Gastrocnemius medialis (tissue), 4 donors: ENCODE measurements around the gene JAML. TPM values are rescaled to one million over a fixed set of nuclear protein-coding genes. Genes with fewer than 3 reads are reported as not detected.

Experiments used
- ATAC-seq, 2 donors: fragments of 150-250 bp; one replicate each; pipeline ENCODE4 v1.9.1; 2016
- DNase-seq, 2 donors: peaks; one replicate each; pipeline ENCODE4 v3.0.0-alpha.2; 2019
- H3K27ac ChIP-seq, 4 donors: fragments of 200-600 bp; sonication (generic); 1 replicate in 1 of 4; 2 replicates in 3 of 4; pipeline ENCODE4 v1.5.1; 2016 to 2018; ENCODE audit warnings: mild to moderate bottlenecking in 2 of 4, moderate library complexity in 1 of 4
- H3K27me3 ChIP-seq, 3 donors: fragments of 200-600 bp; sonication (generic) in 2 of 3; 1 replicate in 1 of 3; 2 replicates in 2 of 3; pipeline versions ENCODE4 v1.5.1 to v1.6.0; 2016 to 2019; ENCODE audit warnings: mild to moderate bottlenecking in 1 of 3, moderate library complexity in 1 of 3
- H3K36me3 ChIP-seq, 2 donors: fragments of 200-600 bp; sonication (generic) in 1 of 2; one replicate each; pipeline ENCODE4 v1.5.1; 2017 to 2018
- H3K4me1 ChIP-seq, 2 donors: fragments of 200-600 bp; sonication (generic) in 1 of 2; one replicate each; pipeline ENCODE4 v1.5.1; 2016 to 2017; ENCODE audit warnings: mild to moderate bottlenecking in 2 of 2
- H3K4me3 ChIP-seq, 4 donors: fragments of 200-600 bp; sonication (generic) in 3 of 4; 1 replicate in 1 of 4; 2 replicates in 3 of 4; pipeline ENCODE4 v1.5.1; 2016 to 2019; ENCODE audit warnings: mild to moderate bottlenecking in 2 of 4
- H3K9me3 ChIP-seq, 3 donors: fragments of 200-600 bp; sonication (generic) in 2 of 3; 1 replicate in 1 of 3; 2 replicates in 2 of 3; pipeline ENCODE4 v1.5.1; 2016 to 2019
- POLR2A ChIP-seq, 2 donors: fragments of 450-650 bp; IDR thresholded peaks; one replicate each; pipeline ENCODE4 v1.6.1; 2017; ENCODE audit warnings: antibody characterized with exemption in 2 of 2, mild to moderate bottlenecking in 2 of 2, moderate library complexity in 2 of 2
- in situ Hi-C, 4 donors: fragments of 200-750 bp; cut with MboI; loops; one replicate each; pipeline versions ENCODE4 v1.15.0 to v1.8.0; 2017; ENCODE audit warnings: low sequenced_read_pairs in 4 of 4
- intact Hi-C: fragments of 100-400 bp; cut with DNase I; formaldehyde crosslinking; loops from one replicate; pipeline ENCODE4 v1.15.1; 2023; ENCODE audit warnings: low total_unique reads
- total RNA-seq, 4 donors: library from RNA; depleted of rRNA; stranded (reverse); fragments of >200 nt; gene quantifications; one replicate each; pipeline versions ENCODE4 v1.1.0 to v1.2.3, GENCODE V29; 2016
- TF ChIP-seq, protein P1 (sequence below), 5 experiments: fragments of 450-650 bp in 3 of 5; fragments of 200-600 bp in 2 of 5; sonication (generic) in 2 of 5; IDR thresholded peaks in 4 of 5; conservative IDR thresholded peaks in 1 of 5; 1 replicate in 4 of 5; 2 replicates in 1 of 5; pipeline ENCODE4 v1.5.1; 2016 to 2019; ENCODE audit warnings: antibody characterized with exemption in 5 of 5, mild to moderate bottlenecking in 3 of 5, moderate library complexity in 3 of 5

Gene JAML
- total RNA-seq, 4 donors from 2014 or later, result 0.82 to 1.2 (median 0.91) TPM; not detected in 1

DNA sequence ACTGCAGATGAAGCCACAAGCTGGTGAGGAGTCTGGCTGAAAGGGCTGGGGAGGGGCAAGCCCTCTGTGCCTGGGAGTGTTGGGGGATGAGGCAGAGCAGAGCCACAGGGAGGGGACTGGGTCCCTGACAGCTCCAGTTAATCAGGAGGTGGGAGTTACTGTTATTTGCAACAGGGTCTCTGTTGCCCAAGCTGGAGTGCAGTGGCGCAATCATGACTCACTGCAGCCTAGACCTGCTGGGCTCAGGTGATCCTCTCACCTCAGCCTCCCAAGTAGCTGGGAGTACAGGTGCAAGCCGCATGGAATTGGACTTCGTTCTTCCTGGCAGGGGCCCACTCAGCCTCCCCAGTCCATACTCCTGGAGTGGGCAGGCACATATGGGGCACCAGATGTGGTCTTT, 56.1 kb downstream of the JAML start:
- peaks cover 5 to 15% of the 10 kb centered on the region in 2 donors for H3K4me1 ChIP-seq
- TF ChIP-seq, protein P1, sequence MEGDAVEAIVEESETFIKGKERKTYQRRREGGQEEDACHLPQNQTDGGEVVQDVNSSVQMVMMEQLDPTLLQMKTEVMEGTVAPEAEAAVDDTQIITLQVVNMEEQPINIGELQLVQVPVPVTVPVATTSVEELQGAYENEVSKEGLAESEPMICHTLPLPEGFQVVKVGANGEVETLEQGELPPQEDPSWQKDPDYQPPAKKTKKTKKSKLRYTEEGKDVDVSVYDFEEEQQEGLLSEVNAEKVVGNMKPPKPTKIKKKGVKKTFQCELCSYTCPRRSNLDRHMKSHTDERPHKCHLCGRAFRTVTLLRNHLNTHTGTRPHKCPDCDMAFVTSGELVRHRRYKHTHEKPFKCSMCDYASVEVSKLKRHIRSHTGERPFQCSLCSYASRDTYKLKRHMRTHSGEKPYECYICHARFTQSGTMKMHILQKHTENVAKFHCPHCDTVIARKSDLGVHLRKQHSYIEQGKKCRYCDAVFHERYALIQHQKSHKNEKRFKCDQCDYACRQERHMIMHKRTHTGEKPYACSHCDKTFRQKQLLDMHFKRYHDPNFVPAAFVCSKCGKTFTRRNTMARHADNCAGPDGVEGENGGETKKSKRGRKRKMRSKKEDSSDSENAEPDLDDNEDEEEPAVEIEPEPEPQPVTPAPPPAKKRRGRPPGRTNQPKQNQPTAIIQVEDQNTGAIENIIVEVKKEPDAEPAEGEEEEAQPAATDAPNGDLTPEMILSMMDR (IDR thresholded peaks at IDR 0.05 in 4 of 5, conservative IDR thresholded peaks at IDR 0.05 in 1 of 5), result no peak
- TF ChIP-seq POLR2A (IDR thresholded peaks at IDR 0.05), result no peak
- intact Hi-C loops, result no loop called here
- no peak overlapping the region for H3K4me3 ChIP-seq
- no peak for DNase-seq
- no peak for ATAC-seq
- in situ Hi-C loops, result no loop called here
- no peak overlapping the region for H3K27ac ChIP-seq
- no peaks in the 10 kb centered on the region for H3K36me3 ChIP-seq
- H3K27me3 ChIP-seq, result no peaks in the 10 kb centered on the region
- no peaks in the 10 kb centered on the region for H3K9me3 ChIP-seq

DNA sequence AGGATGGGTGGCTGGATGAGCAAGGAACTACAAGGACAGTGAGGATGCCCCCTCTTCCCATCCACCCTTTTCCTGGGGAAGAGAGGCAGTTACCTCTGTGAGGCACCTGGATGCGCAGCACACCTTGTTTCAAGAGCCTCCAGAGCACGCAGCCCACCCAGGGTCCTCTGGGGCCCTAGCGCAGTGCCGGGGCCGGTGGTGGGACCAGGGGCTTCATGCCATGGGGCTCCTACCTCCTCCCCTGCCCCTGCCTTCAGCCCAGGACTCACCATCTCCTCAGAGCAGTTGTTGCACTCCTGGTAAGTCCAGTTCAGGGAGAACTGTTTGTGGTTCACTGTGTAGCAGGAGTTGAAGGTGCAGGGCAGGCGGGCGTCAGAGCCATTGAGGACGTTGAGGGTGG, 56.5 kb downstream of the JAML start:
- TF ChIP-seq, protein P1 (IDR thresholded peaks at IDR 0.05 in 4 of 5, conservative IDR thresholded peaks at IDR 0.05 in 1 of 5), result no peak
- TF ChIP-seq POLR2A (IDR thresholded peaks at IDR 0.05), result no peak
- intact Hi-C loops (no loop called here), in situ Hi-C loops (no loop called here)
- Histone ChIP-seq H3K27me3 (no peaks in the 10 kb centered on the region), H3K4me1 (peaks cover 5 to 15% of the 10 kb centered on the region in 2 donors), H3K4me3 (no peak overlapping the region), H3K27ac (no peak overlapping the region), H3K36me3 (no peaks in the 10 kb centered on the region), H3K9me3 (no peaks in the 10 kb centered on the region)
- DNase-seq (no peak), ATAC-seq (no peak)

DNA sequence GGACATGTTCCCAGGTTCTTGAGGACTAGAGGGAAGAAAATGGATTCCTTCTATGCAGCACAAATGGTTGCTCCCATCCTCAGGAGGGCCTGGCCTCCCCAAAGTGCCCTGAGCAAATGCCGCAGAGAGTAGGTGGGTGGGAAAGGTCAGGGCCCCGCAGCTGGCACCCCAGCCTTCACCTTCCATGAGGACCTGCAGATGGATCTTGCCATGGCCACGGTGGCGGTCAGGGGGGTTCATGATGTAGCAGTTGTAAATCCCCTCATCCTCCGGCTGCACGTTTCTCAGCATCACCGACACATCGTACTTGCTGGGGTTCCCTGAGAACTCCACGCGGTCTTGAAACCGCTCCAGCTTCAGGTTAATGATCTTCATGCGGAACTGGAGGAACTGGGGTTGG, 56.9 kb downstream of the JAML start:
- intact Hi-C loops, result no loop called here

DNA sequence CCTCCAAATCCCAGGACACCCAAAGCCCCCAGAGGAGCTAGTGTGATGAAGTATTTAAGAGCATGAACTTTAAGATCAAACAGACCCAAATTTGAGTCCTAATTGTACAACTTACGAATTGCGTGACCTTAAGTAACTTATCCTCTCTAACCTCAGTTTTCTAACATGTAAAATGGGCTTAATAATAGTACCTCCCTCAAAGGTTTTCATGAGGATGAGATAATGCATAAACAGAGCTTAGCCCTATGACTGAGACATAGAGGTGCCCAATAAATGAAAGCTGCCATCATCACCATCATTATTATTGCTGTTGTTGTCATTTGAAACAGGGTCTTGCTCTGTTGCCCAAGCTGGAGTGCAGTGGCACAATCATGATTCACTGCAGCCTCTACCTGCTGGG, 57.6 kb downstream of the JAML start:
- in situ Hi-C loops (no loop called here), intact Hi-C loops (no loop called here)
- no peak overlapping the region for H3K4me3 ChIP-seq
- H3K36me3 ChIP-seq, result no peaks in the 10 kb centered on the region
- no peak for TF ChIP-seq POLR2A (IDR thresholded peaks at IDR 0.05)
- TF ChIP-seq, protein P1 (IDR thresholded peaks at IDR 0.05 in 4 of 5, conservative IDR thresholded peaks at IDR 0.05 in 1 of 5), result no peak
- DNase-seq, result no peak
- no peaks in the 10 kb centered on the region for H3K27me3 ChIP-seq
- ATAC-seq, result no peak
- H3K4me1 ChIP-seq, result peaks cover 5 to 15% of the 10 kb centered on the region in 2 donors
- H3K9me3 ChIP-seq, result no peaks in the 10 kb centered on the region
- H3K27ac ChIP-seq, result no peak overlapping the region

More for the DNA sequence above, 56.9 kb downstream of the JAML start:
- ATAC-seq (no peak), DNase-seq (no peak)
- Histone ChIP-seq H3K36me3 (no peaks in the 10 kb centered on the region), H3K27me3 (no peaks in the 10 kb centered on the region), H3K4me1 (peaks cover 5 to 15% of the 10 kb centered on the region in 2 donors), H3K27ac (no peak overlapping the region), H3K4me3 (no peak overlapping the region), H3K9me3 (no peaks in the 10 kb centered on the region)
- no peak for TF ChIP-seq POLR2A (IDR thresholded peaks at IDR 0.05)
- TF ChIP-seq, protein P1 (IDR thresholded peaks at IDR 0.05 in 4 of 5, conservative IDR thresholded peaks at IDR 0.05 in 1 of 5), result no peak
- in situ Hi-C loops, result no loop called here

DNA sequence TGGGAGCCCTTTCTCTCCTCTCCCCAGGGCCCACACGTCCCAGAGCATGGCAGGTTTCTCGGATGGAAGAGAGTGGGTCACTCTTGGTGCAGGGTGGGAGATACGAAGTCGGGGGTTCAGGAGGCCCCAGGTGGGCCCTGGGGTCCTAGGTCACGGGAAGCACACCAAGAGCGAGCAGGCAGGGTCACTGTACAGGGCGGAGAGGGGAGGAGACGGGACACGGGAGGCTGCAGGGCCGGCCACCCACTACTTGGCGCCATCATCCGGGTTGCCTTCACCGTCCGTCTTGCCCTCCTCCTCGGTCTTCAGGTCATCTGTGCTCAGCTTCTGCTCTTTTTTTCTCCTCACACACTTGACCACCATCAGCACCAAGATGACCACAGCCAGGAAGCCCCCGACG, 58.2 kb downstream of the JAML start:
- no peak for TF ChIP-seq POLR2A (IDR thresholded peaks at IDR 0.05)
- TF ChIP-seq, protein P1 (IDR thresholded peaks at IDR 0.05 in 4 of 5, conservative IDR thresholded peaks at IDR 0.05 in 1 of 5), result no peak

More for the DNA sequence above, 58.2 kb downstream of the JAML start:
- in situ Hi-C loops (no loop called here), intact Hi-C loops (no loop called here)
- no peaks in the 10 kb centered on the region for H3K36me3 ChIP-seq
- H3K27ac ChIP-seq, result no peak overlapping the region
- DNase-seq (no peak), ATAC-seq (no peak)
- H3K9me3 ChIP-seq, result no peaks in the 10 kb centered on the region
- no peaks in the 10 kb centered on the region for H3K27me3 ChIP-seq
- peaks cover 5 to 10% of the 10 kb centered on the region in 2 donors for H3K4me1 ChIP-seq
- no peak overlapping the region for H3K4me3 ChIP-seq
